ENCODE data around the gene CAMK1D. TPM values are rescaled to one million over a fixed set of nuclear protein-coding genes. Genes with fewer than 3 reads are reported as not detected.

The CAMK1D gene
- total and polyA plus RNA-seq, 2 of the 4 experiments (the other 2 are of a cell fraction) = 5.0 to 5.3 TPM

DNA sequence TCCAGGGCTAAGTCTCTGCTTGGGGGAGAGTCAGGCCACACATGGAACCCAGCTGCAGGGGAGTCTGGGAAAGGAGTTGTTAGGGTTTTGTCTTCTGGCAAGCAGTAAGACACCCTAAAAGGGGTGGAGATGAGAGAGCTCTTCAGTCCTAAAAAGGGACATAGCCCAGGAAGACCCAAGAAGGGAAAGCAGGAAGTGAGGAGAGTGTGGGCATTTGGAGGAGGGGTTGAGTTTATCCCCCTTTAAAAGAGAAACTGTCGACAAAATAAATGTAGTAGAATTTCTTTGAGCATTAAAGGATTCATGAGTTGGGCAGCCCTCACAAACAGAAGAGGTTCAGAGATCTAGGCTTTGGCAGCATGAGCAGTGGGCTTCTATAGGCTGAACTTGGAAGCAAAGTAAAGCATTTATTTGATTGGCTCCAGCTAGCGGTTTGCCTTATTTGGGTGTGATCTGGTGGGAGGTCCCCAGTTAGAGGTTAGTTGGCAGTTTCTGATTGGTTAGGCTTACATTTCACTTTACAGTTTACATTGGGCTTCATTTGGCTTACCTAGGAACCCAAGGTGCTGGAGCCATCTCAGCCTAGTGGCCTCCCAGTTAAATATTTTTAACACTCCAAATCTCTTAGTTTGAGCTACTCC is 246.7 kb downstream of the CAMK1D start:
- Histone ChIP-seq H4K91ac (ENCODE audit: insufficient read depth, low read depth, low read length) (no peak overlapping the region), H4K5ac (ENCODE audit: low read depth, low read length) (no peak overlapping the region), H3K4me2 (ENCODE audit: low read depth, low read length) (no peak overlapping the region), H3K23ac (ENCODE audit: low read depth, low read length) (no peak overlapping the region), H4K20me1 (ENCODE audit: insufficient read depth, low read length) (no peaks in the 10 kb centered on the region), H2BK15ac (ENCODE audit: low read depth, low read length) (no peak overlapping the region), H3K9me1 (ENCODE audit: insufficient read depth, low read length) (no peaks in the 10 kb centered on the region), H3K36me3 (ENCODE audit: control insufficient read depth, insufficient read depth, low read length) (no peaks in the 10 kb centered on the region), H3K4me1 (ENCODE audit: control insufficient read depth, insufficient read depth, low read length) (no peaks in the 10 kb centered on the region), H2AFZ (replicated peaks; ENCODE audit: low read length, poor library complexity) (no peak overlapping the region), H3K18ac (ENCODE audit: low read depth, low read length) (no peak overlapping the region), H3K79me1 (ENCODE audit: low read depth in 1 of 2, low read length in 2 of 2) (no peaks in the 10 kb centered on the region), H3K4me3 (ENCODE audit: insufficient read depth, low read depth, low read length) (no peak overlapping the region), H3K56ac (ENCODE audit: extremely low read depth, insufficient read depth, low read length) (no peak overlapping the region), H4K8ac (ENCODE audit: low read depth in 2 of 2, low read length in 2 of 2) (no peak overlapping the region), H2AK9ac (replicated peaks; ENCODE audit: low read depth, low read length, poor library complexity) (no peak overlapping the region), H2BK5ac (ENCODE audit: low read depth, low read length, poor library complexity, severe bottlenecking) (no peak overlapping the region), H3K14ac (replicated peaks; ENCODE audit: low read depth, low read length) (no peak overlapping the region), H3K9me3 (ENCODE audit: control insufficient read depth, insufficient read depth, low read length) (peaks cover 7% of the 10 kb centered on the region), H3K4ac (ENCODE audit: low read depth, low read length) (no peak overlapping the region), H2BK20ac (ENCODE audit: low read depth, low read length) (no peak overlapping the region), H2BK120ac (ENCODE audit: low read depth, low read length) (no peak overlapping the region), H3K27ac (ENCODE audit: insufficient read depth, low read length) (no peak overlapping the region), H3K9ac (ENCODE audit: low read depth, low read length) (no peak overlapping the region), H3K27me3 (ENCODE audit: control insufficient read depth, insufficient read depth, low read length) (no peaks in the 10 kb centered on the region), H2AK5ac (ENCODE audit: low read depth, low read length) (no peak overlapping the region)
- intact Hi-C loops (cut with micrococcal nuclease) (no loop called here), in situ Hi-C loops (cut with MboI; ENCODE audit: low sequenced_read_pairs) (no loop called here), dilution Hi-C loops (cut with HindIII; ENCODE audit: low sequenced_read_pairs, unreplicated experiment) (no loop called here)
- 100% methylated on average over 1 of the region's 2 CpGs; no CpG with 5 or more reads in 1 of the 2 experiments for WGBS, 2 experiments (ENCODE audit: extremely low coverage in 2 of 2, insufficient read length in 1 of 2)
- DNase-seq = no peak
- BruUV-seq (replicated peaks) = no TSS peak
- POLR2A ChIA-PET (ENCODE audit: unreplicated experiment) = no interaction called here
- CTCF ChIA-PET = no interaction called here
- ATAC-seq (ENCODE audit: low read depth) = no peak
- TF ChIP-seq RCOR1 (IDR thresholded peaks at IDR 0.05; ENCODE audit: insufficient replicate concordance, low read length) = no peak
- TF ChIP-seq SMC3 (IDR thresholded peaks at IDR 0.05; ENCODE audit: low read depth, low read length) = no peak
- TF ChIP-seq, protein P1, sequence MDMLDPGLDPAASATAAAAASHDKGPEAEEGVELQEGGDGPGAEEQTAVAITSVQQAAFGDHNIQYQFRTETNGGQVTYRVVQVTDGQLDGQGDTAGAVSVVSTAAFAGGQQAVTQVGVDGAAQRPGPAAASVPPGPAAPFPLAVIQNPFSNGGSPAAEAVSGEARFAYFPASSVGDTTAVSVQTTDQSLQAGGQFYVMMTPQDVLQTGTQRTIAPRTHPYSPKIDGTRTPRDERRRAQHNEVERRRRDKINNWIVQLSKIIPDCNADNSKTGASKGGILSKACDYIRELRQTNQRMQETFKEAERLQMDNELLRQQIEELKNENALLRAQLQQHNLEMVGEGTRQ (IDR thresholded peaks at IDR 0.05; ENCODE audit: low read depth, low read length) = no peak
- TF ChIP-seq POLR2A (IDR thresholded peaks at IDR 0.05; ENCODE audit: low read depth, low read length) = no peak

All from IMR-90 (cell line).